Medulla oblongata (tissue), 1 donor: ENCODE results near the gene MOCS3.

Experiments
- DNase-seq: peaks from one replicate; pipeline ENCODE4 v3.0.0-alpha.2; 2015; ENCODE audit errors: extremely low spot score

The MOCS3 gene

DNA sequence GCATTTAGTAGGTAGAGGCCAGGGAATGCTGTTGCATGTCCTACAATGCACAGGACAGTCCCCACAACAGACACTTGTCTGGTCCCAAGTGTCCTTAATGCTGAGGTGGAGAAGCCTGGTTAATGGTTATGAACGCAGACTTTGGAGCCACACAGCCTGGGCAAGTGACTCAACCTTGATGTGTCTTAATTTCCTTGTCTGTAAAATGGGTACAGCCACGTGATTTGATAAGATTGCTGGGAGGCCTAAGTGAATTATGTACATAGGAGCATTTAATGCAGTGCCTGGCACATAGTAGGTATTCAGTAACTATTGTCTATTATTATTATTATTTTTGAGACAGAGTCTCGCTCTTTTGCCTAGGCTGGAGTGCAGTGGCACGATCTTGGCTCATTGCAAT lies 52.9 kb downstream of the MOCS3 start:
- DNase-seq: no peak

DNA sequence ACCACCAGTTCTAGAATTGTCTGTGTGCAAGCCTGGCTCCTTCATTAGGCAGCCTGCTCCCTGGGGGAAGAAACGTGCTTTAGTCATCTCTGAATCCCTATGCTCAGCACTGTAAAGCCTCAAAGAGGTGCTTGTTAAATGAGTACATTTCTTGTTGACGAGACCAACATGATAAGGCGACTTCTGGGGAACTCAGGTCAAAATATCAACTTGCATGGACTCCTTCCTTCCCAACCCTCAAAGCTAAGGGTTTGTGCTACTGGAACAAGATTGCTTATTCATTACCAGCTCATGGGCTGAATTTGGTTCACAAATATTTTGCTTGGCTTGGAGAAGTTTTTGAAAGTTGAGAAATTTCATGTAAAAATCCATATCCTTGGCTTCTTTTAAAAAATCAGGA lies 53.7 kb downstream of the MOCS3 start:
- no peak for DNase-seq
